ENCODE measurements around the gene GHR.
"Not testable (repeated sequence)": the region's sequence is repeated elsewhere in the genome, so short reads cannot be mapped to it uniquely, and the experiment has no call there.

The GHR gene

DNA sequence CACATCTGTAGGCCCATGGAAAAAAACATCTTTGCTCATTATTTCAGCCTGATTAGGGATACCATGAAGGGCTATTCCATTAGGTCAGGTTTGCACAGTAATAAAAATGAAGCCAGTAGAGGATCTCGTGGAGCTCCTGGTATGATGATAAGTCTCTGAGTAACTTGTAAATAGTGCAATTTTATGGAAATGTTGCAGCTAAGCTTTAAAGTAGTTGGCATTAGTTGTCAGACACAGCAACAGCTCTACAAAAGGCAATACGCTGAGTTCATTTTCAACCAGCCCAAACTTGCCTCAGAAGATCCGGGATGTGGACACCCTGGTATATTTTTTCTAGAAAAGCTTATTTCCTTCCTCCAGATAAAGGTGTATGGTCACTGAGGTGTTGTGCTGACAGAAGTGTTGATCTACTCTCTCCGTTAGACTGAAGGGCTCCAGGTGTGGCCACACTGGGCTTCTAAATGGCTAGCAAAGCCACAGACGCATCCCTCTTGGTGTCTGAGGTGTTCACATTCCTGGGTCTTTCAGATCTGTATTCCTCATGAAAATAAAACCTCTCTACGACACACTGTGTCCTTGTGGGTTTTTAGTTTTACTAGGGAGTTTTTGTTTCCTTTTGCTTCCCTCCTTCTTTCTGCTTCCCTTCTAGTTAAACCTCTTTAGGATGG, 141.6 kb downstream of the GHR start:
- DNase-seq (ENCODE audit: low read depth, low spot score), result no peak
- Histone ChIP-seq H3K9me3 (ENCODE audit: control insufficient read depth, insufficient read depth, low read length) (no peaks in the 10 kb centered on the region), H3K27ac (ENCODE audit: low read length) (no peak overlapping the region), H3K36me3 (ENCODE audit: control insufficient read depth, insufficient read depth, low read length) (no peaks in the 10 kb centered on the region), H3K4me1 (ENCODE audit: control insufficient read depth, insufficient read depth, low read length) (no peaks in the 10 kb centered on the region), H3K27me3 (ENCODE audit: control insufficient read depth, insufficient read depth, low read length) (no peaks in the 10 kb centered on the region), H3K4me3 (ENCODE audit: low read length) (no peak overlapping the region)
- no CpG with 5 or more reads among the region's 6 CpGs for WGBS (ENCODE audit: insufficient coverage, insufficient read length)

DNA sequence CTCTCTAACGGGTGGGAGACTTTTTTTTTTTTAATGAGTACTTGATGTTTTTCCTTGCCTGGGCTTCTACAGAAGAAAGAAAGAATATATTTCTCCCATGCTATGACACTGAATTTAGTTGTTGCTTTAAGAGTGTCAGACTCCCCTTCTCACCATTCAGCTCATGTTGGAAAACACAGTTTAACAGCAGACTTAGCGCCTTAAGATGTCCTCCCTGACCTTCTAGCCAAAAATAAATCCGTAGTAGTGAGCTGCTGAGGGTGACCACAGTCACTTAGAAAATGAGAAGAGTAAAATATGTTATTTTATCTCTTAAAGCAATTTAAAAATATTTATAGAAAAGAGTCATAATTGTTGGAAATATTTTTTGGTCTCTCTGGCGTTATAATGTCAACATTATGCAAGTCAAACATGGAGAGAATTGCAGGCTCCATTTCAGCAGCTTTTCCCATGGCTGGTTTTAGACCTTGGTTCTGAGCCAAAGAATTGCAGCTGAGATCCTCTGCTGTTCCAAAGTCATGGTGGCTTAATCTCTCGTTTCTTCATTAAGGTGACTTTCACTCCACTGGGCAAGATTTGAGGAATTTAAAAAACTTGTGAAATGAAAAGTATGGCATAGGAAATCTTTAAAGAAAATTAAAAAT, 143.5 kb downstream of the GHR start:
- H3K4me1 ChIP-seq (ENCODE audit: control insufficient read depth, insufficient read depth, low read length), result no peaks in the 10 kb centered on the region
- H3K9me3 ChIP-seq (ENCODE audit: control insufficient read depth, insufficient read depth, low read length), result no peaks in the 10 kb centered on the region
- no peak for DNase-seq (ENCODE audit: low read depth, low spot score)
- no peak overlapping the region for H3K27ac ChIP-seq (ENCODE audit: low read length)
- H3K36me3 ChIP-seq (ENCODE audit: control insufficient read depth, insufficient read depth, low read length), result no peaks in the 10 kb centered on the region
- no peaks in the 10 kb centered on the region for H3K27me3 ChIP-seq (ENCODE audit: control insufficient read depth, insufficient read depth, low read length)
- WGBS (ENCODE audit: insufficient coverage, insufficient read length), result no CpG with 5 or more reads among the region's 5 CpGs
- no peak overlapping the region for H3K4me3 ChIP-seq (ENCODE audit: low read length)

DNA sequence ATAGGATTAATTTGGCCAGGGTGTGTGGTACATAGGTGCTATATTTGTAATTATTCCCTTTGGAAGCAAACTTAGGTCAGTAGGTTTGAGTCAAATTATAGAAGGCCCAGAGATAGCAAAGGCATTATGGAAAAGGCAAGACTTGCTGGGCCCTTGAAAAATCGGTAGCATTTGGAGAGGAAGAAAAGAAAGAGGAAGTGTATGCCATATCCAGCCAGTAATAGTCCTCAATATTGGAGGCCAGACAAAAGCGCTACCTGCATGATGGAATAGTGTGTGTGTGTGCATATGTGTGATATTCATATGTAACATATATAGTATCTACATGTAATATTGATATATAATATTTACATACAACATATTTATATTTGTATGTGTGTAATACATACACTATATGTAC, 146.1 kb downstream of the GHR start:
- DNase-seq (ENCODE audit: low read depth, low spot score), result no peak
- Histone ChIP-seq H3K27me3 (ENCODE audit: control insufficient read depth, insufficient read depth, low read length) (no peaks in the 10 kb centered on the region), H3K27ac (ENCODE audit: low read length) (no peak overlapping the region), H3K36me3 (ENCODE audit: control insufficient read depth, insufficient read depth, low read length) (no peaks in the 10 kb centered on the region), H3K4me3 (ENCODE audit: low read length) (no peak overlapping the region), H3K9me3 (ENCODE audit: control insufficient read depth, insufficient read depth, low read length) (no peaks in the 10 kb centered on the region), H3K4me1 (ENCODE audit: control insufficient read depth, insufficient read depth, low read length) (no peaks in the 10 kb centered on the region)
- WGBS (ENCODE audit: insufficient coverage, insufficient read length), result no CpG with 5 or more reads among the region's 2 CpGs

DNA sequence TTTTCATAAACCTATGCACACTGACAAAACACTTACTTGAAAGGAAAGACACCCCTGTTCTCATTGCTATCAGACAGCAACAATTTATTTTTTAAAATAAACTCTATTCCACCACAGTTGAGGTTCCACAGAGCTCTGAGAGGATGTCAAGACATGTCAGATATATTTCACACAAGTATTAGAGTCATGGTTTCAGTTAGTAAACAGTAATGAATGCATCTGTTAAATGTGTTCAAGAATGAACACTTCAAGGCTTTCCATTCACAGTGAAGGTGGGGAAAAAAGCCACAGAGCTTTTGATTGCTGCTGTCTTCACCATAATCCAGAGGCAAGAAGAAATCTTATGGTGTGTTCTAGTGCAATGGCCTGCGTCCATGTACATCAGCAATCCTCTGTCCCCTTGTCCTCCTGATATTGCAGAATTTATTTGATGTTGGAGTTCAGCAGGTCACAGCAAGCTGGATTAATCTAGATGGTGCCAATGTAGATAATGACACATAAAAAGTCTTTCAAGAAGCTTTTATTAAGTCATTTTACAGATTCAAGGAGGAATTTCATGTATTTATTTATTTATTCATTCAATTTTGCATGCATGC, 146.8 kb downstream of the GHR start:
- no CpG with 5 or more reads among the region's 1 CpG for WGBS (ENCODE audit: insufficient coverage, insufficient read length)
- no peak for DNase-seq (ENCODE audit: low read depth, low spot score)

GRCh38 chr5:42570966-42571960, 148.0 kb downstream of the GHR start:
- H3K36me3 ChIP-seq (ENCODE audit: control insufficient read depth, insufficient read depth, low read length), result no peaks in the 10 kb centered on the region
- H3K4me3 ChIP-seq (ENCODE audit: low read length), result no peak overlapping the region
- no peaks in the 10 kb centered on the region for H3K9me3 ChIP-seq (ENCODE audit: control insufficient read depth, insufficient read depth, low read length)
- H3K27ac ChIP-seq (ENCODE audit: low read length), result no peak overlapping the region
- H3K4me1 ChIP-seq (ENCODE audit: control insufficient read depth, insufficient read depth, low read length), result no peaks in the 10 kb centered on the region
- H3K27me3 ChIP-seq (ENCODE audit: control insufficient read depth, insufficient read depth, low read length), result no peaks in the 10 kb centered on the region
- WGBS (ENCODE audit: insufficient coverage, insufficient read length), result no CpG with 5 or more reads among the region's 8 CpGs
- DNase-seq (ENCODE audit: low read depth, low spot score), result no peak

More for the DNA sequence above, 146.8 kb downstream of the GHR start:
- Histone ChIP-seq H3K4me3 (ENCODE audit: low read length) (no peak overlapping the region), H3K4me1 (ENCODE audit: control insufficient read depth, insufficient read depth, low read length) (no peaks in the 10 kb centered on the region), H3K9me3 (ENCODE audit: control insufficient read depth, insufficient read depth, low read length) (no peaks in the 10 kb centered on the region), H3K27ac (ENCODE audit: low read length) (no peak overlapping the region), H3K27me3 (ENCODE audit: control insufficient read depth, insufficient read depth, low read length) (no peaks in the 10 kb centered on the region), H3K36me3 (ENCODE audit: control insufficient read depth, insufficient read depth, low read length) (no peaks in the 10 kb centered on the region)

DNA sequence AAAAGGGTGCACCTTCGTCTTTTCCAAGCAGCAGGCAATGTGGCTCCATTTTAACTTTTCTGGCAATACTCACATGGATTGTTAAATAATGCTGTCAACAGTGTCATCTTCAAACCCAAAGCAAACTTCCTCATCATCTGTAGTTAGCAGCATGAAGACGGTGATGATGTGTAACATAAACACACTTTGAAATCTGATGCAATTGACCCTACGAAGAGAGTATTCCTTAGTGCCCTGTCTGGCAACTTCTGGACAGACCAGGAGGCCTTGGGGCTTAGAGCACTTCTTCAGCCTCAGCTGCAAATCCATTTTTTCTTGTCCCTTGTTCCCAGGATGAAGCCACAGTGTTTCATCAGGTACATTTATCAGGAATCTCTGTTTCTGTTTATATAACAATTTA, 149.1 kb downstream of the GHR start:
- Histone ChIP-seq H3K9me3 (ENCODE audit: control insufficient read depth, insufficient read depth, low read length) (no peaks in the 10 kb centered on the region), H3K4me3 (ENCODE audit: low read length) (no peak overlapping the region), H3K27me3 (ENCODE audit: control insufficient read depth, insufficient read depth, low read length) (no peaks in the 10 kb centered on the region), H3K4me1 (ENCODE audit: control insufficient read depth, insufficient read depth, low read length) (no peaks in the 10 kb centered on the region), H3K27ac (ENCODE audit: low read length) (no peak overlapping the region), H3K36me3 (ENCODE audit: control insufficient read depth, insufficient read depth, low read length) (no peaks in the 10 kb centered on the region)
- no peak for DNase-seq (ENCODE audit: low read depth, low spot score)
- WGBS (ENCODE audit: insufficient coverage, insufficient read length), result no CpG with 5 or more reads among the region's 3 CpGs

DNA sequence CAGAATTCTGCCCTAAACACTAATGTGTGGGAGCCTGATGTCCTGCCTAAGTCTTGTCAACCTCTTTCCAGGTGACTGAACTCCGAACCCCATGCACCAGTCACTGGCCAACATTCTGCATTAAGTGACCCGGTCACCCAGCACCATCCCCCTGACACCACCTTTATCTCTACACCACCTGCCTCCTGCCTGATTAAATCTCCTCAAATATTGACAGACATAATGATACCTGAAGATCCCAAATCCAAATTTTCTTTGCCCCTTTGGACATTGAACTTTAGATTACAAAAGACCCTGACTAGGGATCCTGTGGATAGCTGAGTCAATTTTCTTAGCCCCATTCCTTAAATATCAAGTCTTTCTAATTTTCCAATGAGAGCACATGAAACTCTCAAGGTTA, 150.1 kb downstream of the GHR start:
- no peak for DNase-seq (ENCODE audit: low read depth, low spot score)
- no peak overlapping the region for H3K27ac ChIP-seq (ENCODE audit: low read length)
- H3K27me3 ChIP-seq (ENCODE audit: control insufficient read depth, insufficient read depth, low read length), result no peaks in the 10 kb centered on the region
- no peaks in the 10 kb centered on the region for H3K4me1 ChIP-seq (ENCODE audit: control insufficient read depth, insufficient read depth, low read length)
- no peaks in the 10 kb centered on the region for H3K9me3 ChIP-seq (ENCODE audit: control insufficient read depth, insufficient read depth, low read length)
- H3K4me3 ChIP-seq (ENCODE audit: low read length), result no peak overlapping the region
- H3K36me3 ChIP-seq (ENCODE audit: control insufficient read depth, insufficient read depth, low read length), result no peaks in the 10 kb centered on the region
- WGBS (ENCODE audit: insufficient coverage, insufficient read length), result no CpG with 5 or more reads among the region's 2 CpGs

- H3K27ac ChIP-seq (ENCODE audit: low read length); H3K4me1 ChIP-seq (ENCODE audit: control insufficient read depth, insufficient read depth, low read length); DNase-seq (ENCODE audit: low read depth, low spot score); H3K4me3 ChIP-seq (ENCODE audit: low read length); H3K9me3 ChIP-seq (ENCODE audit: control insufficient read depth, insufficient read depth, low read length); H3K36me3 ChIP-seq (ENCODE audit: control insufficient read depth, insufficient read depth, low read length); H3K27me3 ChIP-seq (ENCODE audit: control insufficient read depth, insufficient read depth, low read length): not testable (repeated sequence)
- no CpG with 5 or more reads among the region's 1 CpG for WGBS (ENCODE audit: insufficient coverage, insufficient read length)
Measured at GRCh38 chr5:42575914-42576313, 152.7 kb downstream of the GHR start.

- H3K4me3 ChIP-seq (ENCODE audit: low read length); H3K4me1 ChIP-seq (ENCODE audit: control insufficient read depth, insufficient read depth, low read length); H3K9me3 ChIP-seq (ENCODE audit: control insufficient read depth, insufficient read depth, low read length); H3K27ac ChIP-seq (ENCODE audit: low read length); DNase-seq (ENCODE audit: low read depth, low spot score); H3K27me3 ChIP-seq (ENCODE audit: control insufficient read depth, insufficient read depth, low read length); H3K36me3 ChIP-seq (ENCODE audit: control insufficient read depth, insufficient read depth, low read length): not testable (repeated sequence)
- no CpG with 5 or more reads among the region's 1 CpG for WGBS (ENCODE audit: insufficient coverage, insufficient read length)
Measured at GRCh38 chr5:42578901-42579300, 155.7 kb downstream of the GHR start.

GRCh38 chr5:42579320-42579719, 156.1 kb downstream of the GHR start:
- WGBS (ENCODE audit: insufficient coverage, insufficient read length), result no CpG with 5 or more reads among the region's 1 CpG

More at GRCh38 chr5:42579320-42579719, 156.1 kb downstream of the GHR start:
- Histone ChIP-seq H3K27ac (ENCODE audit: low read length) (no peak overlapping the region), H3K4me3 (ENCODE audit: low read length) (no peak overlapping the region), H3K9me3 (ENCODE audit: control insufficient read depth, insufficient read depth, low read length) (no peaks in the 10 kb centered on the region), H3K36me3 (ENCODE audit: control insufficient read depth, insufficient read depth, low read length) (no peaks in the 10 kb centered on the region), H3K4me1 (ENCODE audit: control insufficient read depth, insufficient read depth, low read length) (no peaks in the 10 kb centered on the region), H3K27me3 (ENCODE audit: control insufficient read depth, insufficient read depth, low read length) (no peaks in the 10 kb centered on the region)
- no peak for DNase-seq (ENCODE audit: low read depth, low spot score)
